HG02571 (cell line): ENCODE data around the gene SAMM50.

Experiments used
- ATAC-seq: cut with Tn5 transposase; IDR thresholded peaks from one replicate; pipeline ENCODE4 v1.9.1; 2021; ENCODE audit warnings: mild to moderate bottlenecking, moderate library complexity; ENCODE audit not compliant: unreplicated experiment

The SAMM50 gene

GRCh38 chr22:43945632-43946383 is 9.4 kb upstream of the SAMM50 start:
- no peak for ATAC-seq

DNA sequence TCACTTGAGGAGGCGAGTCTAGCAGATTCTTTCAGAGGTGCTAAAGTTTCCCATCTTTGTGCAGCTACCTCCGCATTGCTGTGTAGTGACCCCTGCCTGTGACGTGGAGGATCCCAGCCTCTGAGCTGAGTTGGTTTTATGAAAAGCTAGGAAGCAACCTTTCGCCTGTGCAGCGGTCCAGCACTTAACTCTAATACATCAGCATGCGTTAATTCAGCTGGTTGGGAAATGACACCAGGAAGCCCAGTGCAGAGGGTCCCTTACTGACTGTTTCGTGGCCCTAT is 8.9 kb upstream of the SAMM50 start:
- ATAC-seq: no peak

DNA sequence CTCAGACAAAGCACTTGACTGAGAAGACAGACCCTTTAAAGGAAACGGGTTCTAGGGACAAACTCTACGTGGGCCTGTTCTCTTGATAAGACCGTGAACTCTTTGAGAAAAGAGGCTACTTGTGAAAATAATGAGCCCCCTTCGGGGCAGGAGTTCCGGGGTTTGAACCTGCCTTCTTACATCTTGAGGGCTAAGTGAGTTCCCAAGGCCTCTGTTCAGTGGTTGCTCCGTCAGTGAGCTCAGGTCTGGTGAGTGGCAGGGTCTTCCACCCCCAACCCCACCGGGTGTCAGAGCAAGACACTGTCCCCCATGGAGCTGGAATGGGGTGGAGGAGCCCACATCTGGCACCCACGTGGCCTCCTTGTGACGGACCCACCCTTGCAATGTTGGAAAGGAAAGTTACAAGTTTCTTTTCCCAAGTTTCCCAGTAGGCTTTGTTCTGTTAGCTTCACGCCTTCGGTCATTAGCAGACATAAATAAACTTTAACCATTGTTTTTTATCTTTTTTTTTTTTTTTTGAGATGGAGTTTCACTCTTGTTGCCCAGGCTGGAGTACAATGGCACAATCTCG is 6.3 kb upstream of the SAMM50 start:
- ATAC-seq: no peak

DNA sequence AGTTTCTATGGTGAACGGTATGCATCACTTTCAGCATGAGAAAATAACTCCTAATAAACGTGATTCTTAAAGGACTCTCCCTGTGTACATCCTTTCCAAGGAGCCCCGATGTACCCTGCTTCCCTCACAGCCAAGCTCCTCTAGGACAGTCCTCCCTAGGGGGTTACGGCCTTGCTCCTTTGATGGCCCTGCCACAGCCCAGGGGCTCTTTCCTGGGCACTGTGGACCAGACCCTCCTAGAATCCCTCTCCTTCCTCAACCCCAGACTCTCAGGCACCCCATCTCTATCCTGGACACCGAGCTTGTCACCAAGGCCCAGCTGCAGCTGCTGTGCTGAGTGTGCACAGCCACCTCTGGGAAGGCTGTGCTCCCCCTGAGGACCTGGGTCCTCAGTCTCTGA is 3.9 kb upstream of the SAMM50 start:
- no peak for ATAC-seq

DNA sequence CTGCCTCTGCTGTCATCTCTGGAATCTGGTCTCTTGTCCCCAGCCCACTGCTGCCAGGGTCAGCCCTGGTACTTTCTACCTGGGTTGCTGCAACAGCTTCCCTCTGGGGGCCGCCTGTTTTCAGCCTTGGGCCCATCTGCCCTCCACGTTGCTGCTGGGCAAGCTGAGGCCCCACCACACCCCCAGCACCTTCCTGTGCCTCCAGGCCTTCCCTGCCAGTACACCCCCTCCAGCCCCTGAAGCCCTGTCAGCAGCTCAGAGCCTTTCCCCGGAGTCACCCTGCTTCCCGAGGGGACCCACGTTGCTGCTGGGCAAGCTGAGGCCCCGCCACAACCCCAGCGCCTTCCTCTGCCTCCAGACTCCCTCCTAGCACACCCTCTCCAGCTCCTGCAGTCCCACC is 3.3 kb upstream of the SAMM50 start:
- ATAC-seq: no peak

DNA sequence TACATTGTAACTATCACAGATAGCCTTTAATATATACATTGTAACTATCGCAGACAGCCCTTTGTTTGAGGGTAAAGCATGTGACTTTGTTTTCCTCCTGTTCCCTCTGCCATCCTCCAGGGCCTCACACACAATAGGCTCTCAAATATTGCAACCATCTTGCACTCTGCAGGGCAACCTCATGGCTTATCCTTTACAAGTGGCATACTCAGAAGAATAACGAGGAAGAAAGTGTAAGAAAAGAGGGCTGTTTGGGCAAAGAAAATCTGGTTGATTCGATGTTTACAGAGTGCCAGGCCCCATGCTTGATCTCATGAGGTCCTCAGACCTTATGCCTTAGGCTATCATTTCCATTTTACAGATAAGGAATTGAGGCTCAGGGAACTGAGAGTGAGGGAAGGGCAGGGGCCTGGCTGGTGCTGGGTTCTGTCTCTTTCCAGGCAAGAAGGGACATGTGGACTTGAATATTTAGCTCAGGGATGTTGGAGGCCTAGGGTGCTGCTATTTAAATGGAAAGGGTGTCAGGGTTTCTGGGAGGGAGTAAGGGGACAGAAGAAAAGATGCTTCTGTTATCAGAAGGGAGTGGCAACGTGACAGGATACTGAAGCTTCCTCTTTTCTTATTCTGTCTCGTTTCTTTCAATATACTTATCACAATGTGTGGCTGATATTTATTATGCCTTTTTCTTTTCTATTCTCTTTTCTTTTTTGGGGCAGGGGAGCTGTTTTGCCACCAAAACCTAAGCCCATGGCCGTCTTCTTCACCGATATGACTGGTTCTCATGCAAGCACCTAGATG is 1.1 kb upstream of the SAMM50 start:
- no peak for ATAC-seq

GRCh38 chr22:43955883-43956782 is 891 bp downstream of the SAMM50 start:
- no peak for ATAC-seq

GRCh38 chr22:43956805-43957463 is 1.7 kb downstream of the SAMM50 start:
- ATAC-seq: no peak

DNA sequence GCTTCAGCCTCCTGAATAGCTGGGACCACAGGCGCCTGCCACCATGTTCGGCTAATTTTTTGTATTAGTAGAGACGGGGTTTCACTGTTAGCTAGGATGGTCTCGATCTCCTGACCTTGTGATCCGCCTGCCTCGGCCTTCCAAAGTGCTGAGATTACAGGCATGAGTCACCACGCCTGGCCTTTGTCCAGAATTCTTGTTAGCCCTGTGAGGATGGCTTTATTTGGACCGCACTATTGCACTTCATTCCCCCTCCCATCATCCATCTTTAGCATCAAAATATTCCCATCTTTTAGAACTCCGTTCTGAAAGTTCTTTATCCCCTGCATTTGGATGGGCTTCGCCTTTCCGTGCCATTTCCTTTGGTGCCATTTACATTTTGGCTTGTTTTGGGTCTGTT is 2.6 kb downstream of the SAMM50 start:
- ATAC-seq: no peak

DNA sequence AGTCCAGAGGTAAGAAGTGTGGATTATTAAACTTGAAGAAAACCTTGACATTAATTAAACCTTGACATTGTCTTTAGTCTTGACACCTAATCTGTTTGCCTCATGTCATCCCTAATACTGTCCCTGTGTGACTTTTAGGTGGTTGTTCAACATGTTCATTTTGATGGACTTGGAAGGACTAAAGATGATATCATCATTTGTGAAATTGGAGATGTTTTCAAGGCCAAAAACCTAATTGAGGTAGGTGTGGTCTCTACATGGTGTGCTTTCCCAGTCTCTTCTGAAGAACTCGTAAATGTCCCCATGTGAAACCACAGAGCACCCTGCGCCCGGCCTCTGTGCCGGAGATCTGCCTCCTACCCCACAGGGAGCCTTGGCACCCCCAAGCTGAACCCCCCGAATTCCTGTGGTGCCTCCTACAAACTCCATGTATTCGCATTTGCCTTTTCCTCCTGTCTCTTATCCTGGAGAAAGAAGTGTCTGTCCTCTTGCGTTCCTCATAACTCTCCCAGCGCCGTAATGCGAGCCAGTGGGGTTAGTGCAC is 9.1 kb downstream of the SAMM50 start:
- ATAC-seq: no peak

GRCh38 chr22:43967069-43967468 is 11.8 kb downstream of the SAMM50 start:
- no peak for ATAC-seq

DNA sequence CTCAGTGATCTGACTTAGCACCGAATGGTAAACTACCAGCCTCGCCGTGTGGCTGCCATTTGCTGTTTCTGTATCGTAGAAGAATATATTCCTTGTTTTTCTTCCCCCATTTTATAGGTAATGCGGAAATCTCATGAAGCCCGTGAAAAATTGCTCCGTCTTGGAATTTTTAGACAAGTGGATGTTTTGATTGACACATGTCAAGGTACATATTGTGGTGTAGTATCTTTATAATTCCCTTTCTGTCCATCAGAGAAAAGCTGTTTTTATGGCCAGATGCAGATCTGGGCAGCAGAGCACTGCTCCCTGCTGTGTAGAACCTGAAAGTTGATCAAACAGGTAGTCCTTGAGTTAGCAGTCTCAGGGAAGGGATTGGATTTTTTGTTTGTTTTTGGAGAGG is 13.4 kb downstream of the SAMM50 start:
- no peak for ATAC-seq

DNA sequence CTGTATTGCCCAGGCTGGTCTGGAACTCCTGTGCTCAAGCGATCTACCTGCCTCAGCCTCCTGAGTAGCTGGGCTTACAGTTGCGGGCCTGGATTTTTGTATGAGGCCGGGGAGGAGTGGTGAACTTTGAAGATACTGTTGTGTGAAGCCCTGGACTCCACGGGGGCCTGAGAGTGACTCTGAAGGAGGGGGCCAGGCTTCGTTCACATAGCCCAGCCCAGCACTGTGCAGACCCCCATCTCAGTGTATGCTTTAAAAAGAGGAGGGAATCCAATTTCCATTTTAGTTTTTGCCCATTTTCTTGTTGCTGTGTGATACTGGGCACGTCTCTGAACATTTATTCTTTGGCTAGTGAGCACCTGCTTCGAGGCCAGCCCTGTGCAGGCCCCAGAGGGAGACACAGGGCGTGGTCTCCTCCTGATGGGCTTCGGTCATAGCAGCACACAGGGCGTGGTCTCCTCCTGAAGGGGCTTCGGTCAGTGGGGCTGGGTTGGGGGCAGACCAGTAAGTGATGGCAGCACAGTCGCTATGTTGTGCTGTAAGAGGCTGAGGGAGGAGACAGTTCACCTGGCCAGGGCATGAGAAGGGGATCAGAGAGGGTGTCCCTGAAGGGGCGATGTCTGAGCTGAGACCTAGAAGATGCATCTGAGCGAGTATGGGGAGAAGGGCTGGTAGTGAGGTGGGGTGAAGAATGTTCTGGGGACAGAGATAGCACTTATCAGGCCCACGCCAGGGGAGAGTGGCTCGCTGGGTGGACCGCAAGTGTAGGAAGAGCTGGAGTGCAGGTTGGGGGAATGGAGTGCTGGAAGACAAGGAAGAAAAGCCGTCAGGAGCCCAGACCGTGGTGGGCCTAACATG is 14.0 kb downstream of the SAMM50 start:
- ATAC-seq: no peak

DNA sequence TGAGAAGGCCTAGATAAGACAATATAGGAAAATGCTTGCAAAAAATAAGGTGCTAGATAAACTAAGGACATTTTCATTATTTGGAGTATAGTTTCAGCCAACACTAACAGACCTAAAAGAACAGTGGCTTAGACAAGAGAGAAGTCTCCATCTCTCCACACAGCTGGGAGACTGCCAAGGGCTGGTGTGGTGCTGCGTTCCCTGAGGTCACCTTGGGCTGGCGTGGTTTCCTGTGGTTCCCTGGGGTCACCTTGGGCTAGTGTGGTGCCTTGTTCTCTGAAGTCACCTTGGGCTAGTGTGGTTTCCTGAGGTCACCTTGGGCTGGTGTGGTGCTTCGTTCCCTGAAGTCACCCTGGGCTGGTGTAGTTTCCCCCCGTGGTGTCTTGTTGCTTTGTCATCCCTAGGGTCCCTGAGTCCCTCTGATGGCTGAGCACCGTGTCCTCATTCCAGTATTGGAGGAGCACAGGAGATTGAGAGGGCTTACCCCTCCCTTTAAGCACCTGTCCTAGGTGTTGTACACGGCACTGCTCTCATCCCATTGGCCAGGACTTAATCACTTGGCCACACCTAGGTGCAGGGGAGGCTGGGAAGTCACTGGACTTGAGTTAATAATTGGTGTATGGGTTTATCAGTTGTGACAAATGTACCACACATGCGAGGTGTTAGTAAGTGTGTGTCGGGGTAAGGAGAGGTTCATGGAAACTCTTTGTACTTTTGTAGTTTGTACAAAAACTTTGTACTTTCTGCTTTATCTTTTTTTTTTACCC is 14.9 kb downstream of the SAMM50 start:
- no peak for ATAC-seq

DNA sequence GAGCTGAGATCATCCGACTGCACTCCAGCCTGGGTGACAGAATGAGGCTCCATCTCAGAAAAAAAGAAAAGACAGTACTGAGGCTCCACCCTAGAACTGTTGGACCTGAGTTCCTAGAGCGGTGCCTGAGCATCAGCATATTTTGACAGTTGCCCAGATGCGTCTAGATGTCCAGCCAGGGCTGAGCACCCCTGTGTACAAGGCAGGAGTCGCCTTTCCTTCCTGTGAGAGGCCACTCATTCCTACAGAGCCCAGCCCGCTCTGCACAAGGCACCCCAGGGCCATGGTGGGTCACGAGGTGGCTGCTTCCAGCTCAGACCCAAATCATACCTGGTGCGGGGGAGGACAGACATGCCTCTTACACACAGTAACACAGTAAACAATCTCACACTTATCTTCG is 15.9 kb downstream of the SAMM50 start:
- ATAC-seq: no peak

DNA sequence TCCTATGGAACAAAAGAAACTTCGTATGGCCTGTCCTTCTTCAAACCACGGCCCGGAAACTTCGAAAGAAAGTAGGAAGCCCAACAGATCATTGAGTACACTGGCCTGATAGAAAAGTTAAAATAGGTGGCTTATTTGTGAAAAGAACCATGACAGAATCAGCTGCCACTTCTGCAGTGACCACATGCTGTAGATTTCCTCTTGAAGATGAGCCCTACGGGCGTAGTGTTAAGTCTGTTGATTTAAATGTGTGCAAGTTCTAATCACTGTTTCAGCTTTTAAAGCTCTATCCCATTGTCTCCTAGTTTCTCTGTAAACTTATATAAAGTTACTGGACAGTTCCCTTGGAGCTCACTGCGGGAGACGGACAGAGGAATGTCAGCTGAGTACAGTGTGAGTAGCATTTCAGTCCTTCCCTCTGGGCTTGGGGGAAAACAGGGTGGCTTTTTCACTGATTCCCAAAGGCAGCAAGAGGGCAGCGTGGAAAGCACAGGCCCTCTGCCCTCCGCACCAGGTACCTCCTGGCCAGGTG is 17.8 kb downstream of the SAMM50 start:
- no peak for ATAC-seq

- no peak for ATAC-seq
These were observed 18.8 kb downstream of the SAMM50 start for GRCh38 chr22:43974028-43974545.

GRCh38 chr22:43975041-43975440 is 19.8 kb downstream of the SAMM50 start:
- ATAC-seq: no peak
